ENCODE measurements around the gene TMEM100. TPM values are rescaled to one million over a fixed set of nuclear protein-coding genes. Genes with fewer than 3 reads are reported as not detected.

The TMEM100 gene
- total and polyA plus RNA-seq, 2 of the 8 experiments (the other 6 are each of a cell fraction or from before 2014, with no cell fraction given): 0.36 to 0.48 TPM

GRCh38 chr17:55731586-55732250 lies 9.1 kb upstream of the TMEM100 start (continued):
- TF ChIP-seq BACH1 (IDR thresholded peaks at IDR 0.05; ENCODE audit: low read length) (no peak), SP4 (IDR thresholded peaks at IDR 0.05; ENCODE audit: low read length) (no peak), JUND (IDR thresholded peaks at IDR 0.05; ENCODE audit: low read length) (no peak), GTF2F1 (IDR thresholded peaks at IDR 0.05; ENCODE audit: borderline replicate concordance, low read depth, low read length) (no peak)

Data from H1 (cell line).